Pancreas (tissue), 10 donors: Measurements from ENCODE around the gene AGBL4. TPM values are rescaled to one million over a fixed set of nuclear protein-coding genes. Genes with fewer than 3 reads are reported as not detected.

ENCODE experiments used
- ATAC-seq, 4 donors: fragments of 200-7000 bp; cut with Tn5 transposase; one replicate each; pipeline versions ENCODE4 v1.8.0 to v1.9.1; 2020; ENCODE audit warnings: mild to moderate bottlenecking in 4 of 4, moderate library complexity in 4 of 4
- DNase-seq, 6 donors: peaks; one replicate each; pipeline ENCODE4 v3.0.0-alpha.2; 2020
- FAIRE-seq: peaks from 2 replicates; lab custom pipeline; 2012; peaks lifted over from hg19 to GRCh38; lab: Jason Lieb, UNC
- H3K27ac ChIP-seq, 4 donors: fragments of 200-600 bp; sonication (generic); 1 replicate in 3 of 4; 2 replicates in 1 of 4; pipeline versions ENCODE4 v1.5.0 to v1.8.0; 2020
- H3K27me3 ChIP-seq, 4 donors: fragments of 200-600 bp; one replicate each; pipeline ENCODE4 v1.8.0; 2021
- H3K36me3 ChIP-seq, 3 donors: fragments of 200-600 bp; sonication (generic) in 1 of 3; one replicate each; pipeline versions ENCODE4 v1.5.0 to v1.8.0; 2020 to 2021
- H3K4me1 ChIP-seq, 3 donors: fragments of 200-600 bp; one replicate each; pipeline ENCODE4 v1.8.0; 2021
- H3K4me3 ChIP-seq, 4 donors: fragments of 200-600 bp; sonication (generic) in 2 of 4; one replicate each; pipeline versions ENCODE4 v1.5.0 to v1.8.0; 2020 to 2021
- H3K9me3 ChIP-seq, 4 donors: fragments of 200-600 bp; one replicate each; pipeline ENCODE4 v1.8.0; 2021
- WGBS, 2 donors: extraction: QIAGEN DNeasy Blood & Tissue Kit; methylation state at CpG; one replicate each; pipeline ENCODE4 v1.1.7; 2013; 5-methylcytosine and 5-hydroxymethylcytosine counted together
- intact Hi-C, 3 donors: fragments of 100-400 bp; cut with DNase I; formaldehyde crosslinking; loops; one replicate each; pipeline versions ENCODE4 v1.11.1 to v1.14.2; 2022
- polyA plus RNA-seq, 2 donors: library from polyadenylated mRNA; stranded (reverse); fragments of 200-250 nt; gene quantifications; one replicate each; pipeline ENCODE4 v1.2.3, GENCODE V29; 2013
- total RNA-seq, 6 donors: library from RNA; stranded (reverse); fragmentation: NEBNext Ultra II Directional in 4 of 6; extraction: Animal tissue kit (Norgen Biotek cat#: 25700) in 4 of 6; gene quantifications; one replicate each; pipeline versions ENCODE4 v1.2.1 to v1.2.4, GENCODE V29; 2021 to 2023
- TF ChIP-seq, protein P1 (sequence below), 4 donors: fragments of 200-600 bp; sonication (generic) in 3 of 4; IDR thresholded peaks; one replicate each; pipeline versions ENCODE4 v1.5.0 to v1.8.0; 2021; ENCODE audit warnings: antibody characterized with exemption in 4 of 4
- donor health status: healthy with polysubstance abuse.
- donor health status: DM: no; HTN: no; CAD: no; lungs with moderate emphysema.
- donor health status: DM: no; HTN: no; CAD: no.
- donor health status: control.
- donor health status: control.
- donor health status: Bipolar disorder and iron deficiency.
- donor health status: DM: yes; HTN: yes; CAD: no.
- donor health status: DM: no; HTN: no; CAD: no.
- donor health status: DM: no; HTN: no; CAD: no.
- donor health status: DM: yes; HTN: yes; CAD: no.

AGBL4 gene
- total and polyA plus RNA-seq, 8 donors = 0.15 to 1.2 (median 0.59) TPM

DNA sequence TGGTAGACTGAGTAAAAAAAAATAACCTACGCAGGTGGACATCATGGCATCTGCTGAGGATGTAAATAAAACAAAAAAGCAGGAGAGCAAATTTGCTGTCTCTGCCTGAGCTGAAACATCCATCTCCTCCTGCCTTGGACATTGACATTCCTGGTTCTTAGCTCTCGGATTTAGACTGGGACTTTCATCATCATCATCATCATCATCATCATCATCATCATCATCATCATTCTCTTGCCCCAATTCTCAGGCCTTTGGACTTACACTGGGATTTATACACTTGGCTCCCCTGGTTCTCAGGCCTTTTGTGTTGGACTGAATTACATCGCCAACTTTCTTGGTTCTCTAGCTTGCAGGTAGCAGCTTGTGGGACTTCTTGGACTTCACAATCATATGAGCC is 938.7 kb downstream of the AGBL4 start:
- TF ChIP-seq, protein P1, sequence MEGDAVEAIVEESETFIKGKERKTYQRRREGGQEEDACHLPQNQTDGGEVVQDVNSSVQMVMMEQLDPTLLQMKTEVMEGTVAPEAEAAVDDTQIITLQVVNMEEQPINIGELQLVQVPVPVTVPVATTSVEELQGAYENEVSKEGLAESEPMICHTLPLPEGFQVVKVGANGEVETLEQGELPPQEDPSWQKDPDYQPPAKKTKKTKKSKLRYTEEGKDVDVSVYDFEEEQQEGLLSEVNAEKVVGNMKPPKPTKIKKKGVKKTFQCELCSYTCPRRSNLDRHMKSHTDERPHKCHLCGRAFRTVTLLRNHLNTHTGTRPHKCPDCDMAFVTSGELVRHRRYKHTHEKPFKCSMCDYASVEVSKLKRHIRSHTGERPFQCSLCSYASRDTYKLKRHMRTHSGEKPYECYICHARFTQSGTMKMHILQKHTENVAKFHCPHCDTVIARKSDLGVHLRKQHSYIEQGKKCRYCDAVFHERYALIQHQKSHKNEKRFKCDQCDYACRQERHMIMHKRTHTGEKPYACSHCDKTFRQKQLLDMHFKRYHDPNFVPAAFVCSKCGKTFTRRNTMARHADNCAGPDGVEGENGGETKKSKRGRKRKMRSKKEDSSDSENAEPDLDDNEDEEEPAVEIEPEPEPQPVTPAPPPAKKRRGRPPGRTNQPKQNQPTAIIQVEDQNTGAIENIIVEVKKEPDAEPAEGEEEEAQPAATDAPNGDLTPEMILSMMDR (IDR thresholded peaks at IDR 0.05) = no peak
- Histone ChIP-seq H3K27me3 (no peaks in the 10 kb centered on the region), H3K9me3 (no peaks in the 10 kb centered on the region), H3K4me3 (no peak overlapping the region), H3K27ac (no peak overlapping the region), H3K36me3 (no peaks in the 10 kb centered on the region), H3K4me1 (no peaks in the 10 kb centered on the region)
- 65 to 70% methylated on average over 3 of the region's 3 CpGs for WGBS, 2 donors
- FAIRE-seq (no peak), ATAC-seq (no peak), DNase-seq (no peak)
- intact Hi-C loops = no loop called here

DNA sequence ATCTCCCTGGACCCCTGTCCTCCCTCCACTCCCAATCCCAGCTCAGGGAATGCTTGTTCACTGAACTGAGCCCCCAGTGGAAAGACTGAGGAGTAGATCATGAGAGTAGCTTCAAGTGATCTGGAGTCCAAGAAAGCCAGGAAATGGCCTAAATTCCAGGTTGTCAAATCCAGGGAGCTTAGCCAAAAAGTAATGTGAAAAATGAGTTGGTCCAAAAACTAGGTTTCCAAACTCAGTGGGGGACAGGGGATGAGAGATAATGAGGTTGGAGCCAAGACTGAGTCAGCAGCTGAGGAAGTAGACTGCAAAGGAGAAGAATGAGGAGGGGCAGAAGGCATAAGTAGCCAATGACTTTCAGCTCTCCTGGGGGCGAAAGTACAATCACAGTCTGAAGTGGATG is 963.0 kb downstream of the AGBL4 start:
- intact Hi-C loops = no loop called here
- H3K36me3 ChIP-seq = no peaks in the 10 kb centered on the region
- TF ChIP-seq, protein P1 (IDR thresholded peaks at IDR 0.05) = no peak
- no peaks in the 10 kb centered on the region for H3K4me1 ChIP-seq
- no peaks in the 10 kb centered on the region for H3K9me3 ChIP-seq
- H3K4me3 ChIP-seq = no peak overlapping the region
- no peak for DNase-seq
- WGBS, 2 donors = 50 to 67% methylated on average over 1 of the region's 1 CpG
- ATAC-seq = no peak
- H3K27ac ChIP-seq = no peak overlapping the region
- FAIRE-seq = no peak
- H3K27me3 ChIP-seq = no peaks in the 10 kb centered on the region

DNA sequence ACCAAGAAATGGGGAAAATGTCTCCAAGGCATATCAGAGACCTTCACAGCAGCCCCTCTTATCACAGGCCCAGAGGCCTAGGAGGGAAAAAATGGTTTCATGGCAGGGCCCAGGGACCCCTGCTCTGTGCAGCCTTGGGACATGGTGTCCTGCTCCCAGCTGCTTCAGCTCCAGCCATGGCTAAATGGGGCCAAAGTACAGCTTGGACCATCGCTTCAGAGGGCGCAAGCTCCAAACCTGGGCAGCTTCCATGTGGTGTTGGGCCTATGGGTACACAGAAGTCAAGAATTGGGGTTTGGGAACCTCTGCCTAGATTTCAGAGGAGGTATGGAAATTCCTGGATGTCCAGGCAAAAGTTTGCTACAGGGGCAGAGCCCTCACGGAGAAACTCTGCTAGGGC is 964.7 kb downstream of the AGBL4 start:
- FAIRE-seq = no peak
- H3K9me3 ChIP-seq = no peaks in the 10 kb centered on the region
- no peaks in the 10 kb centered on the region for H3K27me3 ChIP-seq
- H3K4me1 ChIP-seq = no peaks in the 10 kb centered on the region
- H3K4me3 ChIP-seq = no peak overlapping the region
- intact Hi-C loops = no loop called here
- H3K27ac ChIP-seq = no peak overlapping the region
- 86 to 94% methylated on average over 3 of the region's 3 CpGs for WGBS, 2 donors
- DNase-seq = no peak
- TF ChIP-seq, protein P1 (IDR thresholded peaks at IDR 0.05) = no peak
- H3K36me3 ChIP-seq = no peaks in the 10 kb centered on the region
- no peak for ATAC-seq

DNA sequence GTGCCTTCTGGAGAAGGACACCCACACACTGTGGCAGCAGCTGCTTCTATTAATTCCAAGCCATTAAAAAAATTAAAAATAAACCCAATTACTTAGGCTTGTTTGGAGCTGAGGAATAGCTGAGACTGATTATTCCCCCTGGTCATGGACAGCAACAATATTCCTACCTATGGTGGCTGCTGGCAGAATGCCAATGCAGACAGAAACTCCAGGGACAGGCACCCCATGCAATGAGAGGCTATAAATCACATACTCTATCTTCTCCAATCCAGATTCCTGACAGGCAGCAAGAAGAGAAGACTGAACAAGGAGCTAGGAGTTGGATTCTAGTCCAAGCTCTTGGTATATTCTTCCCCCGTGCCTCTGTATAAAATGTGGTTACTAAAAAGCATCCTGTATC is 971.7 kb downstream of the AGBL4 start:
- ATAC-seq = peak in 2 of 4 donors; percentile 42 to 43
- DNase-seq = no peak
- TF ChIP-seq, protein P1 (IDR thresholded peaks at IDR 0.05) = no peak
- Histone ChIP-seq H3K27me3 (no peaks in the 10 kb centered on the region), H3K27ac (no peak overlapping the region), H3K4me3 (no peak overlapping the region), H3K36me3 (no peaks in the 10 kb centered on the region), H3K4me1 (no peaks in the 10 kb centered on the region), H3K9me3 (no peaks in the 10 kb centered on the region)
- WGBS, 2 donors = 74 to 80% methylated on average over 1 of the region's 1 CpG
- intact Hi-C loops = no loop called here
- FAIRE-seq = no peak

DNA sequence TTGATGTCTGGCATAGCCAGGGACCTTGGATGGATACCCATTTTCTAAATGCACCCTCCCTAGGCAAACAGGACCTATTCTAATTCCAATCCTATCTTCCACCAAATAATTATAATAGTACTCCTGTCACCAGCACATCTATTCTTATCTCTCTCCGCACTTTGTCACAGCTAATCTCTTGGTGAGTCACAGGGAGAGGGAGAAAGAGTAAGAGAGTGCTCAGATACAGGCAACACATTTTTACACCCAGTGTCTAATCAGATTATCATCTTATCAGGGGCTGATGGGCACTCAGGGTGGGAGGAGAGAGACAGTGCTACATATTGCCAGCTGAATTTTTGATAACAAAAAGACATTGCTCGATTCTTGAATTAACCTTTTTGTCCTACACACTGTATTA is 972.1 kb downstream of the AGBL4 start:
- Histone ChIP-seq H3K9me3 (no peaks in the 10 kb centered on the region), H3K27ac (no peak overlapping the region), H3K27me3 (no peaks in the 10 kb centered on the region), H3K4me3 (no peak overlapping the region), H3K36me3 (no peaks in the 10 kb centered on the region), H3K4me1 (no peaks in the 10 kb centered on the region)
- FAIRE-seq = no peak
- DNase-seq = no peak
- peak in 3 of 4 donors; percentile 54 to 64 (median 64) for ATAC-seq
- TF ChIP-seq, protein P1 (IDR thresholded peaks at IDR 0.05) = no peak
- intact Hi-C loops = no loop called here
- whole genome bisulfite sequencing, 2 donors = 32 to 35% methylated on average over 2 of the region's 2 CpGs
